Mesendoderm (in vitro differentiated cells): Measurements from ENCODE around the gene PILRB.
"Not testable (repeated sequence)": the region's sequence is repeated elsewhere in the genome, so short reads cannot be mapped to it uniquely, and the experiment has no call there.

Experiments
- DNase-seq: peaks from one replicate; pipeline ENCODE4 v3.0.0; 2013
- H2AK5ac ChIP-seq: 2 replicates; pipeline ENCODE4 v1.6.1; 2013; ENCODE audit warnings: low read length, inconsistent platforms
- H2BK120ac ChIP-seq: 2 replicates; pipeline ENCODE4 v1.6.1; 2013; ENCODE audit warnings: low read depth, mild to moderate bottlenecking, low read length, moderate library complexity, mixed read lengths
- H2BK15ac ChIP-seq: replicated peaks from 2 replicates; pipeline ENCODE4 v1.6.1; 2013; ENCODE audit warnings: low read depth, mild to moderate bottlenecking, moderate library complexity
- H2BK5ac ChIP-seq: 2 replicates; pipeline ENCODE4 v1.6.1; 2013; ENCODE audit warnings: low read length, inconsistent platforms
- H3K18ac ChIP-seq: 2 replicates; pipeline ENCODE4 v1.6.1; 2013; ENCODE audit warnings: mild to moderate bottlenecking, low read length, mixed read lengths
- H3K23ac ChIP-seq: one replicate; pipeline ENCODE4 v1.6.1; 2013; ENCODE audit warnings: low read length
- H3K27ac ChIP-seq: 2 replicates; pipeline ENCODE4 v1.5.1; 2013; ENCODE audit warnings: low read depth, mild to moderate bottlenecking, inconsistent platforms, low read length, moderate library complexity
- H3K27me3 ChIP-seq: 2 replicates; pipeline ENCODE4 v1.6.1; 2013; ENCODE audit warnings: low read length, control low read depth, mild to moderate bottlenecking, inconsistent platforms; ENCODE audit not compliant: insufficient read depth, poor library complexity
- H3K36me3 ChIP-seq: 2 replicates; pipeline ENCODE4 v1.6.1; 2013; ENCODE audit warnings: low read length, inconsistent platforms; ENCODE audit not compliant: control insufficient read depth, insufficient read depth
- H3K4ac ChIP-seq: one replicate; pipeline ENCODE4 v1.6.1; 2013; ENCODE audit warnings: low read depth, mild to moderate bottlenecking, low read length, moderate library complexity
- H3K4me1 ChIP-seq: 2 replicates; pipeline ENCODE4 v1.6.1; 2013; ENCODE audit warnings: low read depth, low read length, inconsistent platforms; ENCODE audit not compliant: control insufficient read depth
- H3K4me2 ChIP-seq: 2 replicates; pipeline ENCODE4 v1.6.1; 2013; ENCODE audit warnings: low read length
- H3K4me3 ChIP-seq: 2 replicates; pipeline ENCODE4 v1.5.1; 2013; ENCODE audit warnings: mild to moderate bottlenecking, low read length
- H3K56ac ChIP-seq: one replicate; pipeline ENCODE4 v1.6.1; 2013; ENCODE audit warnings: low read length
- H3K79me1 ChIP-seq: 2 replicates; pipeline ENCODE4 v1.6.1; 2013; ENCODE audit warnings: low read length, inconsistent platforms
- H3K79me2 ChIP-seq: 2 replicates; pipeline ENCODE4 v1.6.1; 2013; ENCODE audit warnings: mild to moderate bottlenecking, low read length; ENCODE audit not compliant: control insufficient read depth, insufficient read depth
- H3K9ac ChIP-seq: 2 replicates; pipeline ENCODE4 v1.6.1; 2013; ENCODE audit warnings: low read length, inconsistent platforms
- H4K5ac ChIP-seq: one replicate; pipeline ENCODE4 v1.6.1; 2013; ENCODE audit warnings: low read length
- H4K8ac ChIP-seq: one replicate; pipeline ENCODE4 v1.6.1; 2013; ENCODE audit warnings: low read depth, mild to moderate bottlenecking, control low read depth, low read length, moderate library complexity
- WGBS: extraction: QIAGEN DNeasy Blood & Tissue Kit; methylation state at CpG from one replicate; pipeline ENCODE4 v1.1.7; 2013; ENCODE audit warnings: low lambda C conversion rate, missing lambda C conversion rate; ENCODE audit not compliant: insufficient coverage; ENCODE audit errors: extremely low coverage; 5-methylcytosine and 5-hydroxymethylcytosine counted together

PILRB gene

DNA sequence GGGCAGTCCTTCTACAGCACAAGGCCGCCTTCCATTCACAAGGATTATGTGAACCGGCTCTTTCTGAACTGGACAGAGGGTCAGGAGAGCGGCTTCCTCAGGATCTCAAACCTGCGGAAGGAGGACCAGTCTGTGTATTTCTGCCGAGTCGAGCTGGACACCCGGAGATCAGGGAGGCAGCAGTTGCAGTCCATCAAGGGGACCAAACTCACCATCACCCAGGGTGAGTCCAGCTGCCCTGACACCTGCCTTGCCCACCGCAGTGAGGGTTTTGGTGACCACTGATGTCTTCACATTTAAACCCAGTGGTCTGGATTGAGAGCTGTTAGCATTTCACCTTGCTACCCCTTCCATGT, 918 bp downstream of the PILRB start:
- Histone ChIP-seq H3K23ac (no peak overlapping the region), H3K27me3 (no peaks in the 10 kb centered on the region), H3K27ac (no peak overlapping the region), H3K9ac (no peak overlapping the region), H3K4me1 (no peaks in the 10 kb centered on the region), H3K79me2 (no peaks in the 10 kb centered on the region), H2BK5ac (no peak overlapping the region), H4K5ac (no peak overlapping the region), H2AK5ac (no peak overlapping the region), H3K4me3 (no peak overlapping the region), H4K8ac (no peak overlapping the region), H3K56ac (no peak overlapping the region), H2BK15ac (no peak overlapping the region), H2BK120ac (no peak overlapping the region), H3K36me3 (peaks cover 13% of the 10 kb centered on the region), H3K18ac (no peak overlapping the region), H3K79me1 (no peaks in the 10 kb centered on the region), H3K4ac (no peak overlapping the region), H3K4me2 (no peak overlapping the region)
- WGBS: no CpG with 5 or more reads among the region's 8 CpGs
- no peak for DNase-seq

- H3K36me3 ChIP-seq: peaks cover 9% of the 10 kb centered on the region
These were observed 2.4 kb downstream of the PILRB start for GRCh38 chr7:100360135-100360854.

DNA sequence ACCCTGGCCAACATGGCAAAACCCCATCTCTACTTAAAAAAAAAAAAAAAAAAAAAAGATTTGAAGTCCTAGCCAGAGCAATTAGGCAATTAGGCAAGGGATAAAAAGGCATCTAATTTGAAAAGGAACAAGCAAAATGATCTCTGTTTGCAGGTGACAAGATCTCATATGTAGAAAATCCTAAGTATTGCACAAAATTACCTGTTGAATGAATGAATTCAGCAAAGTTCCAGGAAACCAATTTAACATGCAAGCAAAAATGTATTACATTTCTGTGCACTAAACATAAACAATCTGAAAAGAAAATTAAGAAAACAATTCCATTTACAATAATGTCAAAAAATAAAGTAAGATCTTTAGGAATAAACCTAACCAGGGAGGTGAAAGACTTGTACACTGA, 5.2 kb downstream of the PILRB start:
- H3K4me1 ChIP-seq: no peaks in the 10 kb centered on the region
- no peak overlapping the region for H2BK15ac ChIP-seq
- no peak overlapping the region for H4K8ac ChIP-seq
- no peaks in the 10 kb centered on the region for H3K27me3 ChIP-seq
- H3K18ac ChIP-seq: no peak overlapping the region
- no peaks in the 10 kb centered on the region for H3K79me2 ChIP-seq
- H3K4ac ChIP-seq: no peak overlapping the region
- no peak for DNase-seq
- no peak overlapping the region for H2BK120ac ChIP-seq
- H3K23ac ChIP-seq: no peak overlapping the region
- no peak overlapping the region for H2AK5ac ChIP-seq
- H3K79me1 ChIP-seq: no peaks in the 10 kb centered on the region
- H2BK5ac ChIP-seq: no peak overlapping the region
- no peak overlapping the region for H3K4me2 ChIP-seq
- no peak overlapping the region for H3K4me3 ChIP-seq
- no peak overlapping the region for H3K56ac ChIP-seq
- no peak overlapping the region for H3K27ac ChIP-seq
- H3K9ac ChIP-seq: no peak overlapping the region
- H4K5ac ChIP-seq: no peak overlapping the region
- H3K36me3 ChIP-seq: peaks cover 9% of the 10 kb centered on the region

More at GRCh38 chr7:100360135-100360854, 2.4 kb downstream of the PILRB start:
- WGBS: no CpG with 5 or more reads among the region's 3 CpGs
- Histone ChIP-seq H3K79me1 (no peaks in the 10 kb centered on the region), H3K23ac (no peak overlapping the region), H3K4me3 (no peak overlapping the region), H3K9ac (no peak overlapping the region), H2BK120ac (no peak overlapping the region), H4K5ac (no peak overlapping the region), H3K56ac (no peak overlapping the region), H2BK15ac (no peak overlapping the region), H3K27me3 (no peaks in the 10 kb centered on the region), H2BK5ac (no peak overlapping the region), H2AK5ac (no peak overlapping the region), H3K4me2 (no peak overlapping the region), H4K8ac (no peak overlapping the region), H3K27ac (no peak overlapping the region), H3K18ac (no peak overlapping the region), H3K4me1 (no peaks in the 10 kb centered on the region), H3K79me2 (no peaks in the 10 kb centered on the region), H3K4ac (no peak overlapping the region)
- no peak for DNase-seq

DNA sequence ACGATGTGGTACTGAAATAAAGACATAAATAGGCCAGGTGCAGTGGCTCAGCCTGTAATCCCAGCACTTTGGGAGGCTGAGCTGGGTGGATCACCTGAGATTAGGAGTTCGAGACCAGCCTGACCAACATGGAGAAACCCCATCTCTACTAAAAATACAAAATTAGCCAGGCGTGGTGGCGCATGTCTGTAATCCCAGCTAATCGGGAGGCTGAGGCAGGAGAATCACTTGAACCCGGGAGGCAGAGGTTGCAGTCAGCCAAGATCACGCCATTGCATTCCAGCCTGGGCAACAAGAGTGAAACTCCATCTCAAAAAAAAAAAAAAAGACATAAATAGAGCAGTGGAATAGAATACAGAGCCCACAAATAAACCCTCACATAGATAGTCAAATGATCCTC, 5.9 kb downstream of the PILRB start:
- H3K4me1 ChIP-seq, H3K4me3 ChIP-seq, H3K56ac ChIP-seq, H3K27ac ChIP-seq, H4K8ac ChIP-seq, H3K9ac ChIP-seq, H3K4ac ChIP-seq, H2AK5ac ChIP-seq, H3K4me2 ChIP-seq, H3K23ac ChIP-seq, H2BK120ac ChIP-seq, H3K18ac ChIP-seq, DNase-seq, H3K79me2 ChIP-seq, H3K27me3 ChIP-seq, H2BK15ac ChIP-seq, H3K36me3 ChIP-seq, H3K79me1 ChIP-seq, H2BK5ac ChIP-seq, H4K5ac ChIP-seq: not testable (repeated sequence)
- no CpG with 5 or more reads among the region's 7 CpGs for whole genome bisulfite sequencing

DNA sequence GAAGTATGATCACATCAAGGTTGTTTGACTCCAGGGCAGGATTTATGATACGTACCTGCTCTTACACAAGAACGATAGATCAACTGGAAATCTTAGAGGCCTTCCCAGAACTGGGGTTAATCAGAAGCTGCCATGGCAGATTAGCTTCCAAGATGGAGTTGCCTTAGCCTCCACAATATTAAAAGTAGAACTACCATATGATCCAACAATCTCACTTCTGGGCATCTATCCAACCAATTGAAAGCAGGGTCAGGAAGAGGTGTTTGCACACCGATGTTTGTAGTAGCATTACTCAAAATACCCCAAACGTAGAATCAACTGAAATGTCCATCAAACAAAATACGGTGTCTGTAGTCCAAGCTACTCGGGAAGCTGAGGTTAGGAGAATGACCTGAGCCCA, 6.6 kb downstream of the PILRB start:
- WGBS: no CpG with 5 or more reads among the region's 6 CpGs
- peaks cover 9% of the 10 kb centered on the region for H3K36me3 ChIP-seq
- DNase-seq: no peak
- no peak overlapping the region for H2BK120ac ChIP-seq
- H3K27me3 ChIP-seq: no peaks in the 10 kb centered on the region
- no peaks in the 10 kb centered on the region for H3K4me1 ChIP-seq
- H4K5ac ChIP-seq: no peak overlapping the region
- no peak overlapping the region for H3K56ac ChIP-seq
- H4K8ac ChIP-seq: no peak overlapping the region
- no peak overlapping the region for H2BK15ac ChIP-seq
- no peak overlapping the region for H2AK5ac ChIP-seq
- no peak overlapping the region for H3K27ac ChIP-seq
- H3K4me3 ChIP-seq: no peak overlapping the region
- no peak overlapping the region for H3K4ac ChIP-seq
- no peak overlapping the region for H3K9ac ChIP-seq
- H3K18ac ChIP-seq: no peak overlapping the region
- H2BK5ac ChIP-seq: no peak overlapping the region
- no peaks in the 10 kb centered on the region for H3K79me1 ChIP-seq
- H3K4me2 ChIP-seq: no peak overlapping the region
- H3K23ac ChIP-seq: no peak overlapping the region
- H3K79me2 ChIP-seq: no peaks in the 10 kb centered on the region

DNA sequence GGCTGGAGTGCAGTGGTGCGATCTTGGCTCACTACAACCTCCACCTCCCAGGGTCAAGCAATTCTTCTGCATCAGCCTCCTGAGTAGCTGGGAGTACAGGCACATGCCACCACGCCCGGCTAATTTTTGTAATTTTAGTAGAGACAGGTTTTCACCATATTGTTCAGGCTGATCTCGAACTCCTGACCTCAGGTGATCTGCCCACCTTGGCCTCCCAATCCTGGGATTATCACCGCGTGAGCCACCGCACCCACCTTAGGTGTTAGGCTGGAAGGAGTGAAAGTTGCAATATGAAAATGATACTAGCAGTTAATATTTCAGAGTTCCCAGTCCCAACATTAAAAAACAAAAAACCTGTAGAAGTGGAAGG, 8.1 kb downstream of the PILRB start:
- not testable (repeated sequence) for H4K5ac ChIP-seq, H3K23ac ChIP-seq, H3K79me2 ChIP-seq, H3K4me3 ChIP-seq, H2BK120ac ChIP-seq, H3K27ac ChIP-seq, H3K27me3 ChIP-seq, H3K56ac ChIP-seq, DNase-seq, H3K18ac ChIP-seq, H2AK5ac ChIP-seq, H2BK5ac ChIP-seq, H3K9ac ChIP-seq, H2BK15ac ChIP-seq, H4K8ac ChIP-seq, H3K79me1 ChIP-seq, H3K36me3 ChIP-seq, H3K4me1 ChIP-seq, H3K4ac ChIP-seq, H3K4me2 ChIP-seq
- WGBS: no CpG with 5 or more reads among the region's 7 CpGs
